Measurements from ENCODE around the gene UFSP2. TPM values are rescaled to one million over a fixed set of nuclear protein-coding genes. Genes with fewer than 3 reads are reported as not detected.

Gene UFSP2, protein sequence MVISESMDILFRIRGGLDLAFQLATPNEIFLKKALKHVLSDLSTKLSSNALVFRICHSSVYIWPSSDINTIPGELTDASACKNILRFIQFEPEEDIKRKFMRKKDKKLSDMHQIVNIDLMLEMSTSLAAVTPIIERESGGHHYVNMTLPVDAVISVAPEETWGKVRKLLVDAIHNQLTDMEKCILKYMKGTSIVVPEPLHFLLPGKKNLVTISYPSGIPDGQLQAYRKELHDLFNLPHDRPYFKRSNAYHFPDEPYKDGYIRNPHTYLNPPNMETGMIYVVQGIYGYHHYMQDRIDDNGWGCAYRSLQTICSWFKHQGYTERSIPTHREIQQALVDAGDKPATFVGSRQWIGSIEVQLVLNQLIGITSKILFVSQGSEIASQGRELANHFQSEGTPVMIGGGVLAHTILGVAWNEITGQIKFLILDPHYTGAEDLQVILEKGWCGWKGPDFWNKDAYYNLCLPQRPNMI
- 11.1 to 17.2 TPM (median 14.6 TPM) in 5 replicates for total RNA-seq (2022; extraction: Qiagen RNA extraction; ENCODE audit: low read depth)

DNA sequence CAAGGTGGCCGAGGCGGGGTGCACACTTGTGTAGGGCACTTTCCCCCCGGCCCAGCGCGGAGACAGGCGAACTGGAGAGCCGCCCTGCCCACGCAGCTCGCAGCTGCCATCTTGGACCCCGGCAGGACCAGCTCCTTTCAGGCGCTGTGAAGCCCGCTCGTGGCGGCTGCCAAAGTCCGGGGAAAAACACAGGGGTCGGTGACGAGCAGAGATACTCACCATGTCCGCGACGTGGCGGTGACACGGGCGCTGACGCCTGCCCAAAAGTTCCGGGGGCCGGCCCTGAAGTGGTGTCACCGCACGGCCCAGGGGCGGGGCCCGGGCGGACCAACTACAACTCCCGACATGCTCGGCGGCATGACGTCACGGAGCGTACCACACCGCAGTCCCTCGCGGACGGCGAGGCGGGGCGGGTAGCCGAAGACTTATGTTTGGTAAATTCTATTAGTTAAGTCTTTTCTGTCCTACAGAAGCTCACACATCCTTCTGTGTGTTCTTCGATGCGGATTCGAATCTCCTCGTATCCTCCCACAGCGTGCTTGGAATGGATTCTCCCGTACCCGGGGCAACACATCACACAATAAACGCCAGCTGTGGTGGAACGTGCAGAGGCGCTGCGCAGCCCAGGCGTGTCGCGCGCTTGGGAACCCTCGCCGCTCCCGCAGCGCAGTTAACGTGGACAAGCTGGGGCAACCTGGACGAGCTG is at the start of gene UFSP2:
UFSP2 (minus strand) TSS at position 318 of the 706 bp plus-strand sequence; CDS start at position 222, 96 bp downstream.

DNA sequence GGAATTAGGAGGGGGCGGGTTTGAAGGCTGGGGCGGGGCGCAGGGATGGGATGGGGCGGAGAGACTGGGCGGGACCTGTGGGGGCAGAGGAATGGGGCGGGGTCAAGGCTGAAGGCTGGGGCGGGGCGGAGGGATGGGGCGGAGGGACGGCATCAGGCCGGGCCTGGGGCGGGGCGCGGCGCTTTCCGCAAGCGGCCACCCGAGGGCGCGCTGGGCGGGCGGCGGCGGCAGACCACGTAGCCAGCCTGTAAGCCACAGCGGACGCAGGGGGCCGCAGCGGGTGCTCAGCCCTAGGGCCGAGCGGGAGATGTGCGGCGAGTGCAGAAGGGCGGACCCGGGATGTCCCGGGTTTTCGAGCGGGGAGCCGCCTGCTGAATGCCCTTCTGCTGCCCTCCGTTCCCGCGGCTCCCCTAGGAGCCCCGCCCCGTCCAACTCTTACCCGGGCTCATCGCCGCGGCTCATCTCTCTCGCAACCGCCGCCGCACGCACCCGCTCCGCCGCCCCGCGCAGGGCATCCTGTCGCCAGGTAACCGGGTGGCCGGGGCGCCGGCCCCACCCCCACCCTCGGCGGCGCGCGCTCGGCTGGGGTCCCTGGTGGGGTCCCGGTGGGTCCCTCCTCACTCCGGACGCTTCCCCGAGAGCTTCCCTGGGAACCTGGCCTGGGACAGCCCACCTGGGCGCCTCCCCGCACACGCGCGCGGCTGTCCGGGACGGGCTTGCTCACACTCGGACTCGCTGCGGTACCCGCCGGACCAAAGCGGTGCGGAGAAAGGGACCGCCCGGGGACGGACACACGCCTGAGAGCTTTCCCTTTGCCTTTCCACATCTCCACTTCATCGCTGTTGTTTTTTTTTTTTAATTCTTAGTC is 45.7 kb upstream of the UFSP2 start, which contains the start of gene CCDC110:
CCDC110 (minus strand) TSS at position 499 of the 868 bp plus-strand sequence; CDS start at position 449, 50 bp downstream.

DNA sequence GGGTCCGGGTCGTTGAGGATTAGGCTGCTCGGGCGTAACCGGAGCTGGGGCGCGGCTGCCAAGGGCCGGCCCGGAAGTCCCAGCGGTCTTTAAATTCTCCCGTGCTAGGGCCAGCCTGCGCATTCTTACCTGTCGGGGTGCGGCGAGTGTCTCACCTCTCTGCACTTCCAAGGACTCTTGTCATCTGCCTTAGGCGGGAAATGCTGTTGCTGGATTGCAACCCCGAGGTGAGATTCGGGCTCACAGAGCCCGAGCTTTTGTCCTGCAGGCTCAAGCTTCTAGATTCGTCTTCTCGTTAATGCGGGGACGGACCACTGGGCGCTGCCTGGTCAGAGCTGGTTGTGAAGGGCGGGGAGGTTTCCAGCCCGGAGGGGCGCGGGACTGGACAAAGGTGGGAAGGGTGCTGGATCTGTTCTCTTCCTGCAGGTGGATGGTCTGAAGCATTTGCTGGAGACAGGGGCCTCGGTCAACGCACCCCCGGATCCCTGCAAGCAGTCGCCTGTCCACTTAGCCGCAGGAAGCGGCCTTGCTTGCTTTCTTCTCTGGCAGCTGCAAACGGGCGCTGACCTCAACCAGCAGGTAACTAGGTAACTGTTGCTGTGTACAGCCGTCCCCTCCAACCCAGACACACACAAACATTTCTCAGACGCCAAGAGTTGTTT is 28.9 kb downstream of the UFSP2 start, which contains the start of gene ANKRD37:
ANKRD37 (plus strand) TSS at position 118 of the 662 bp plus-strand sequence; CDS start at position 201, 83 bp downstream.

DNA sequence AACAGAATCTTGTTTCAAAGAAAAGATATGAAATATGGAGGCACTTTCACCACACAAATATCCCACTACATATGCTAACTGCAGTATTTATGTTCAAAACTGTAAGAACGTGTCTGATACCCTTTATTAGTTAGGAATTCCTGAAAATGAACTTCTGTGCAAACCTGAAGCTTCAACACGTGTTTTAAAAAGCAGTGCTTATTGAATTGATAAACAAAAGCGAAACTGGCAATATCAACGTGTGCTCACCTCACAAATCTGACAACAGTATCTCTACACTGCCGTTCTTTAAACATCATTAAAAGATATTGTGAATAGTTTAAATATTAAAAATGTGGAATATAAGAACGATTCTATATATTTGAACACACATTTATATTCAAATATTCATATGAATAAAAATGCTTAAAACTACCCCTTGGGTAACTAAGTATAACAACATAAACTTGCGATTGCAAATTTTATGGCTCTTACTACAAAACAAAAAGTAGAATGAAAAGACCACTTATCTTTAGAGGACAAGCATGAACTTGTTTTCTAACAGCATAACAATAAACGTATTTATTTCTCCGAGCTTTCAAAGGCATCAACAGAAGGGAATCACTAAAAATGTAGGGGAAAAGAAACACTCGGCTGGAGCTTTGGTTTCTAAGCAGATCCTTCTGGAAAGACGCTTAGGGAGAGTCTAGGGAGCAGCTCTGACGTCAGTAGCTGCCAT is 30.4 kb downstream of the UFSP2 start, which contains the start of gene LRP2BP:
LRP2BP (minus strand) TSS at position 687 of the 718 bp plus-strand sequence. CDS start 17,738 bp downstream, outside the sequence.

Other genes with a start within 250 kb of the UFSP2 start
- 5.6 to 14.6 TPM (median 12.3 TPM) in 5 replicates for gene CFAP97, start 222.0 kb downstream of the UFSP2 start, total RNA-seq (2022; extraction: Qiagen RNA extraction; ENCODE audit: low read depth)
- gene SNX25, start 216.4 kb downstream of the UFSP2 start, total RNA-seq (2022; extraction: Qiagen RNA extraction; ENCODE audit: low read depth): 7.7 to 8.7 TPM (median 7.9 TPM) in 5 replicates
- gene LRP2BP, start 30.0 kb downstream of the UFSP2 start, total RNA-seq (2022; extraction: Qiagen RNA extraction; ENCODE audit: low read depth): 0.05 to 0.31 TPM (median 0.10 TPM) in 5 replicates
- 2.6 to 4.4 TPM (median 3.4 TPM) in 5 replicates for gene ANKRD37, start 29.1 kb downstream of the UFSP2 start, total RNA-seq (2022; extraction: Qiagen RNA extraction; ENCODE audit: low read depth)
- not detected in 5 replicates for gene CCDC110, start 45.8 kb upstream of the UFSP2 start, total RNA-seq (2022; extraction: Qiagen RNA extraction; ENCODE audit: low read depth)
- 0.08 to 0.24 TPM (median 0.18 TPM) in 5 replicates for gene PDLIM3, start 109.5 kb upstream of the UFSP2 start, total RNA-seq (2022; extraction: Qiagen RNA extraction; ENCODE audit: low read depth)